HepG2 (cell line): Measurements from ENCODE around the gene MYO1C. TPM values are rescaled to one million over a fixed set of nuclear protein-coding genes. Genes with fewer than 3 reads are reported as not detected.
A peak's percentile ranks its signal among the peaks of the same experiment; 100 is the strongest.

Experiments
- CBX2 ChIP-seq, 2 experiments: fragments of 200-600 bp in 1 of 2; sonication (generic); formaldehyde crosslinking in 1 of 2; IDR thresholded peaks; 2 replicates each; pipeline versions ENCODE4 v1.7.0 to v1.8.1; 2018 to 2022; ENCODE audit warnings: low read depth in 2 of 2, low read length in 1 of 2, mild to moderate bottlenecking in 1 of 2, missing genetic modification reagents in 1 of 2
- FOSL1 ChIP-seq: sonication (generic); formaldehyde crosslinking; IDR thresholded peaks from 2 replicates; pipeline ENCODE4 v1.9.0; 2021; ENCODE audit warnings: missing genetic modification reagents, borderline replicate concordance
- KAT2B ChIP-seq: fragments of 150-350 bp; IDR thresholded peaks from 2 replicates; pipeline ENCODE4 v1.6.1; 2014; ENCODE audit warnings: low read depth, low read length, borderline replicate concordance
- MTA3 ChIP-seq: sonication (generic); formaldehyde crosslinking; IDR thresholded peaks from 2 replicates; pipeline ENCODE4 v1.4.0; 2020; ENCODE audit warnings: missing genetic modification reagents
- NFYC ChIP-seq: IDR thresholded peaks from 2 replicates; pipeline ENCODE4 v1.6.1; 2016; ENCODE audit warnings: missing genetic modification reagents, missing compliant biosample characterization
- ZBTB3 ChIP-seq: sonication (generic); formaldehyde crosslinking; IDR thresholded peaks from 2 replicates; pipeline ENCODE4 v1.4.0; 2020; ENCODE audit warnings: low read depth, mild to moderate bottlenecking, moderate library complexity, missing genetic modification reagents, borderline replicate concordance
- ZFP62 ChIP-seq: sonication (generic); formaldehyde crosslinking; IDR thresholded peaks from 2 replicates; pipeline ENCODE4 v1.4.0; 2020; ENCODE audit warnings: missing genetic modification reagents
- ZKSCAN1 ChIP-seq: fragments of 150-350 bp; IDR thresholded peaks from 2 replicates; pipeline ENCODE4 v1.6.1; 2014; ENCODE audit warnings: low read length
- ZKSCAN8 ChIP-seq: IDR thresholded peaks from 2 replicates; pipeline ENCODE4 v1.6.1; 2016; ENCODE audit warnings: borderline replicate concordance, missing genetic modification reagents, missing compliant biosample characterization
- ZNF547 ChIP-seq: sonication (generic); formaldehyde crosslinking; IDR thresholded peaks from 2 replicates; pipeline ENCODE4 v1.5.1; 2020; ENCODE audit warnings: mild to moderate bottlenecking, missing genetic modification reagents
- ZNF605 ChIP-seq: sonication (generic); formaldehyde crosslinking; IDR thresholded peaks from 2 replicates; pipeline ENCODE4 v1.8.0; 2022; ENCODE audit warnings: mild to moderate bottlenecking, missing genetic modification reagents
- ZNF781 ChIP-seq: sonication (generic); formaldehyde crosslinking; IDR thresholded peaks from 2 replicates; pipeline ENCODE4 v1.5.1; 2020; ENCODE audit warnings: borderline replicate concordance, mild to moderate bottlenecking, missing genetic modification reagents; ENCODE audit errors: not compliant biosample characterization
- polyA plus RNA-seq, 8 experiments: library from polyadenylated mRNA; depleted of rRNA in 3 of 8; stranded (reverse) in 7 of 8; unstranded in 1 of 8; fragments of >200 nt; fragmentation: Illumina TruSeq in 4 of 8; extraction: Trizol in 4 of 8; gene quantifications; 2 replicates each; pipeline versions ENCODE4 v1.2.1 to v1.2.3, GENCODE V29; 2011 to 2016; ENCODE audit warnings: low read depth in 4 of 8, missing spikeins in 1 of 8, mixed read lengths in 1 of 8; ENCODE audit not compliant: insufficient read depth in 1 of 8
- total RNA-seq, 5 experiments: library from RNA; depleted of rRNA; stranded (reverse); fragments of >200 nt; fragmentation: Illumina TruSeq; extraction: Trizol; gene quantifications; 2 replicates each; pipeline ENCODE4 v1.2.3, GENCODE V29; 2016; ENCODE audit warnings: low read depth in 1 of 5
- TF ChIP-seq, protein P1 (sequence below): sonication (generic); formaldehyde crosslinking; IDR thresholded peaks from 2 replicates; pipeline ENCODE4 v1.4.0; 2020; ENCODE audit warnings: missing genetic modification reagents
- TF ChIP-seq, protein P2 (sequence below): IDR thresholded peaks from 2 replicates; pipeline ENCODE4 v1.6.1; 2016; ENCODE audit warnings: missing genetic modification reagents, missing compliant biosample characterization
- TF ChIP-seq, protein P3 (sequence below): IDR thresholded peaks from 2 replicates; pipeline ENCODE4 v1.6.1; 2016
- TF ChIP-seq, protein P4 (sequence below): IDR thresholded peaks from 2 replicates; pipeline ENCODE4 v1.6.1; 2018; ENCODE audit warnings: missing genetic modification reagents
- TF ChIP-seq, protein P5 (sequence below): sonication (generic); formaldehyde crosslinking; IDR thresholded peaks from 2 replicates; pipeline ENCODE4 v1.8.0; 2022; ENCODE audit warnings: mild to moderate bottlenecking, missing genetic modification reagents, moderate library complexity
- TF ChIP-seq, protein P6 (sequence below): sonication (generic); formaldehyde crosslinking; IDR thresholded peaks from 2 replicates; pipeline ENCODE4 v1.4.0; 2020; ENCODE audit warnings: missing genetic modification reagents

Gene MYO1C
- total and polyA plus RNA-seq, 2 of the 13 experiments (the other 11 are each of a cell fraction or from before 2014, with no cell fraction given), result 22.7 to 40.8 TPM

DNA sequence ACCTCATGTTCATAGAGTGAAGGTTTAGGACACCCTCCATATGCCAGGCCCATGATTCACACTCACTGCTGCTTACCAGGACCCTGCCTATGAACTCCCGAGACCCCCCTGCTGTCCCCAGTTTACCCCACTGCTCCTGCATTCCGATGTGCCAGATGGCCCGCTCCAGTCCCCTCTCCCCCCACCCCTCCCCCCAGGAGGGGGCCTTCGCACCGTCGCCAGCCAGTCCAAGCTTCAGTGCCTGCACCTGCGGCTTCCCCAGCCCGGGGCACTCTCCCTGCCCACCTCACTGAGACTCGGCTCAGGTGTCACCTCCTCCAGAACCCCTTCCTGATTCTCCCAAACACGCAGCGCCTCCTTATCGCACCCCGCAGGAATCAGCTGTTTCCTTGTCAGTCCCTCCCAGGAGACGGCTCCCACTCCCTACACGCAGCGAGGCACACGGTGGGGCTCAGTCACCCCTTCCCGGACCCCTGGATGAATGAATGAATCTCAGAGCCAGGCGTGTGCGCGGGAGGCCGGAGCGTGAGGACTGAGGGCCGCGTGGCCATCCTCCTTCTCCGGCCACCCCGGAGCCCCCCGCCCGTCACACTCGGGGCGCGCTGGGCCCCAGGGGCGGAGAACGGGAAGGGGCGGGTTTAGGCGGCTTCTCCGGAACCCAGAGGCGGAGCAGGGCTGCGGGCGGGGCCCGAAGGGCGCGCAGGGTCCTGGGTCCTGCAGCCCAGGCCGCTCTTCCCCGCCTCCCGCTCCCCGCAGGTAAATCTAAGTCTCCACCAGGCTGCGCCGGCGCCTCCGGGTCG, 1.6 kb downstream of the MYO1C start (continued):
- TF ChIP-seq, protein P1, sequence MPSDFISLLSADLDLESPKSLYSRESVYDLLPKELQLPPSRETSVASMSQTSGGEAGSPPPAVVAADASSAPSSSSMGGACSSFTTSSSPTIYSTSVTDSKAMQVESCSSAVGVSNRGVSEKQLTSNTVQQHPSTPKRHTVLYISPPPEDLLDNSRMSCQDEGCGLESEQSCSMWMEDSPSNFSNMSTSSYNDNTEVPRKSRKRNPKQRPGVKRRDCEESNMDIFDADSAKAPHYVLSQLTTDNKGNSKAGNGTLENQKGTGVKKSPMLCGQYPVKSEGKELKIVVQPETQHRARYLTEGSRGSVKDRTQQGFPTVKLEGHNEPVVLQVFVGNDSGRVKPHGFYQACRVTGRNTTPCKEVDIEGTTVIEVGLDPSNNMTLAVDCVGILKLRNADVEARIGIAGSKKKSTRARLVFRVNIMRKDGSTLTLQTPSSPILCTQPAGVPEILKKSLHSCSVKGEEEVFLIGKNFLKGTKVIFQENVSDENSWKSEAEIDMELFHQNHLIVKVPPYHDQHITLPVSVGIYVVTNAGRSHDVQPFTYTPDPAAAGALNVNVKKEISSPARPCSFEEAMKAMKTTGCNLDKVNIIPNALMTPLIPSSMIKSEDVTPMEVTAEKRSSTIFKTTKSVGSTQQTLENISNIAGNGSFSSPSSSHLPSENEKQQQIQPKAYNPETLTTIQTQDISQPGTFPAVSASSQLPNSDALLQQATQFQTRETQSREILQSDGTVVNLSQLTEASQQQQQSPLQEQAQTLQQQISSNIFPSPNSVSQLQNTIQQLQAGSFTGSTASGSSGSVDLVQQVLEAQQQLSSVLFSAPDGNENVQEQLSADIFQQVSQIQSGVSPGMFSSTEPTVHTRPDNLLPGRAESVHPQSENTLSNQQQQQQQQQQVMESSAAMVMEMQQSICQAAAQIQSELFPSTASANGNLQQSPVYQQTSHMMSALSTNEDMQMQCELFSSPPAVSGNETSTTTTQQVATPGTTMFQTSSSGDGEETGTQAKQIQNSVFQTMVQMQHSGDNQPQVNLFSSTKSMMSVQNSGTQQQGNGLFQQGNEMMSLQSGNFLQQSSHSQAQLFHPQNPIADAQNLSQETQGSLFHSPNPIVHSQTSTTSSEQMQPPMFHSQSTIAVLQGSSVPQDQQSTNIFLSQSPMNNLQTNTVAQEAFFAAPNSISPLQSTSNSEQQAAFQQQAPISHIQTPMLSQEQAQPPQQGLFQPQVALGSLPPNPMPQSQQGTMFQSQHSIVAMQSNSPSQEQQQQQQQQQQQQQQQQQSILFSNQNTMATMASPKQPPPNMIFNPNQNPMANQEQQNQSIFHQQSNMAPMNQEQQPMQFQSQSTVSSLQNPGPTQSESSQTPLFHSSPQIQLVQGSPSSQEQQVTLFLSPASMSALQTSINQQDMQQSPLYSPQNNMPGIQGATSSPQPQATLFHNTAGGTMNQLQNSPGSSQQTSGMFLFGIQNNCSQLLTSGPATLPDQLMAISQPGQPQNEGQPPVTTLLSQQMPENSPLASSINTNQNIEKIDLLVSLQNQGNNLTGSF (CRISPR knock-in tag), result no peak
- TF ChIP-seq ZNF605 (CRISPR knock-in tag), result no peak
- TF ChIP-seq, protein P2, sequence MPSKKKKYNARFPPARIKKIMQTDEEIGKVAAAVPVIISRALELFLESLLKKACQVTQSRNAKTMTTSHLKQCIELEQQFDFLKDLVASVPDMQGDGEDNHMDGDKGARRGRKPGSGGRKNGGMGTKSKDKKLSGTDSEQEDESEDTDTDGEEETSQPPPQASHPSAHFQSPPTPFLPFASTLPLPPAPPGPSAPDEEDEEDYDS (CRISPR knock-in tag), result peak; percentile 63; the same call in 1 of the 2 replicates
- TF ChIP-seq ZKSCAN8 (CRISPR knock-in tag), result no peak
- no peak for TF ChIP-seq KAT2B
- no peak for TF ChIP-seq NFYC (CRISPR knock-in tag)
- TF ChIP-seq ZBTB3 (CRISPR knock-in tag), result no peak
- TF ChIP-seq CBX2 (IDR thresholded peaks at IDR 0.05; ENCODE audit: low read depth, low read length), result no peak
- no peak for TF ChIP-seq CBX2 (CRISPR knock-in tag; IDR thresholded peaks at IDR 0.05; ENCODE audit: low read depth)
- no peak for TF ChIP-seq ZFP62 (CRISPR knock-in tag)
- TF ChIP-seq MTA3 (CRISPR knock-in tag), result no peak
- peak; percentile 45 for TF ChIP-seq ZNF781 (CRISPR knock-in tag)
- no peak for TF ChIP-seq FOSL1 (CRISPR knock-in tag)
- no peak for TF ChIP-seq ZKSCAN1
- TF ChIP-seq, protein P3, sequence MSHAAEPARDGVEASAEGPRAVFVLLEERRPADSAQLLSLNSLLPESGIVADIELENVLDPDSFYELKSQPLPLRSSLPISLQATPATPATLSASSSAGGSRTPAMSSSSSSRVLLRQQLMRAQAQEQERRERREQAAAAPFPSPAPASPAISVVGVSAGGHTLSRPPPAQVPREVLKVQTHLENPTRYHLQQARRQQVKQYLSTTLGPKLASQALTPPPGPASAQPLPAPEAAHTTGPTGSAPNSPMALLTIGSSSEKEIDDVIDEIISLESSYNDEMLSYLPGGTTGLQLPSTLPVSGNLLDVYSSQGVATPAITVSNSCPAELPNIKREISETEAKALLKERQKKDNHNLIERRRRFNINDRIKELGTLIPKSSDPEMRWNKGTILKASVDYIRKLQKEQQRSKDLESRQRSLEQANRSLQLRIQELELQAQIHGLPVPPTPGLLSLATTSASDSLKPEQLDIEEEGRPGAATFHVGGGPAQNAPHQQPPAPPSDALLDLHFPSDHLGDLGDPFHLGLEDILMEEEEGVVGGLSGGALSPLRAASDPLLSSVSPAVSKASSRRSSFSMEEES, result no peak
- TF ChIP-seq, protein P4, sequence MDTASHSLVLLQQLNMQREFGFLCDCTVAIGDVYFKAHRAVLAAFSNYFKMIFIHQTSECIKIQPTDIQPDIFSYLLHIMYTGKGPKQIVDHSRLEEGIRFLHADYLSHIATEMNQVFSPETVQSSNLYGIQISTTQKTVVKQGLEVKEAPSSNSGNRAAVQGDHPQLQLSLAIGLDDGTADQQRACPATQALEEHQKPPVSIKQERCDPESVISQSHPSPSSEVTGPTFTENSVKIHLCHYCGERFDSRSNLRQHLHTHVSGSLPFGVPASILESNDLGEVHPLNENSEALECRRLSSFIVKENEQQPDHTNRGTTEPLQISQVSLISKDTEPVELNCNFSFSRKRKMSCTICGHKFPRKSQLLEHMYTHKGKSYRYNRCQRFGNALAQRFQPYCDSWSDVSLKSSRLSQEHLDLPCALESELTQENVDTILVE (CRISPR knock-in tag), result 0 out of 2 replicates have a peak, but pooled peaks have one; percentile 51
- peak; percentile 58; the same call in 1 of the 2 replicates for TF ChIP-seq ZNF547 (CRISPR knock-in tag)
- TF ChIP-seq, protein P5, sequence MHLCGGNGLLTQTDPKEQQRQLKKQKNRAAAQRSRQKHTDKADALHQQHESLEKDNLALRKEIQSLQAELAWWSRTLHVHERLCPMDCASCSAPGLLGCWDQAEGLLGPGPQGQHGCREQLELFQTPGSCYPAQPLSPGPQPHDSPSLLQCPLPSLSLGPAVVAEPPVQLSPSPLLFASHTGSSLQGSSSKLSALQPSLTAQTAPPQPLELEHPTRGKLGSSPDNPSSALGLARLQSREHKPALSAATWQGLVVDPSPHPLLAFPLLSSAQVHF (CRISPR knock-in tag), result 0 out of 2 replicates have a peak, but pooled peaks have one; percentile 39
- TF ChIP-seq, protein P6, sequence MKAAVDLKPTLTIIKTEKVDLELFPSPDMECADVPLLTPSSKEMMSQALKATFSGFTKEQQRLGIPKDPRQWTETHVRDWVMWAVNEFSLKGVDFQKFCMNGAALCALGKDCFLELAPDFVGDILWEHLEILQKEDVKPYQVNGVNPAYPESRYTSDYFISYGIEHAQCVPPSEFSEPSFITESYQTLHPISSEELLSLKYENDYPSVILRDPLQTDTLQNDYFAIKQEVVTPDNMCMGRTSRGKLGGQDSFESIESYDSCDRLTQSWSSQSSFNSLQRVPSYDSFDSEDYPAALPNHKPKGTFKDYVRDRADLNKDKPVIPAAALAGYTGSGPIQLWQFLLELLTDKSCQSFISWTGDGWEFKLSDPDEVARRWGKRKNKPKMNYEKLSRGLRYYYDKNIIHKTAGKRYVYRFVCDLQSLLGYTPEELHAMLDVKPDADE, result no peak
